Hematopoietic multipotent progenitor cell (in vitro differentiated cells): ENCODE results near the gene PLAGL1. TPM values are rescaled to one million over a fixed set of nuclear protein-coding genes. Genes with fewer than 3 reads are reported as not detected.

Experiments
- small RNA-seq: library from RNA; depleted of rRNA; stranded (forward); fragments of <200 nt; gene quantifications from one replicate; pipeline ENCODE3, GENCODE V24; 2012
- total RNA-seq: library from RNA; depleted of rRNA; stranded (reverse); fragments of >200 nt; gene quantifications from one replicate; pipeline ENCODE4 v1.2.3, GENCODE V29; 2012

PLAGL1 gene
- total RNA-seq, 1 donor, result 42.8 TPM

Small RNA genes lying within 50 kb of the gene (small RNA-seq; reads per million reads assigned to genes)
- not detected for gene RF02143

Other genes with a start within 250 kb of the PLAGL1 start
- 4.6 TPM for gene LTV1, start 164.9 kb downstream of the PLAGL1 start, total RNA-seq
- not detected for gene ZC2HC1B, start 143.8 kb downstream of the PLAGL1 start, total RNA-seq
- gene SF3B5, start 87.3 kb upstream of the PLAGL1 start, total RNA-seq, result 235 TPM
- 32.3 TPM for gene STX11, start 142.3 kb upstream of the PLAGL1 start, total RNA-seq